Measurements from ENCODE around the gene OR11G2.
A peak's percentile ranks its signal among the peaks of the same experiment; 100 is the strongest.
"Not testable (repeated sequence)": the region's sequence is repeated elsewhere in the genome, so short reads cannot be mapped to it uniquely, and the experiment has no call there.

Gene OR11G2

GRCh38 chr14:20215196-20215595, 24.5 kb downstream of the OR11G2 start:
- TF ChIP-seq NFRKB (IDR thresholded peaks at IDR 0.05) (no peak), FOXM1 (IDR thresholded peaks at IDR 0.05; ENCODE audit: borderline replicate concordance) (no peak), SUZ12 (IDR thresholded peaks at IDR 0.05) (no peak), TARDBP (IDR thresholded peaks at IDR 0.05) (no peak), ARNT (IDR thresholded peaks at IDR 0.05) (no peak), LEF1 (IDR thresholded peaks at IDR 0.05; ENCODE audit: borderline replicate concordance) (no peak), L3MBTL2 (conservative IDR thresholded peaks at IDR 0.05) (no peak), FOXK2 (IDR thresholded peaks at IDR 0.05) (no peak), CTBP1 (IDR thresholded peaks at IDR 0.05; ENCODE audit: borderline replicate concordance) (no peak), FOXA1 (IDR thresholded peaks at IDR 0.05) (no peak), ZNF384 (IDR thresholded peaks at IDR 0.05) (no peak), ELF4 (IDR thresholded peaks at IDR 0.05) (no peak), SP1 (IDR thresholded peaks at IDR 0.05) (no peak), BHLHE40 (IDR thresholded peaks at IDR 0.05; ENCODE audit: borderline replicate concordance) (no peak), HDGF (IDR thresholded peaks at IDR 0.05; ENCODE audit: borderline replicate concordance) (no peak)
- TF ChIP-seq, protein P1, sequence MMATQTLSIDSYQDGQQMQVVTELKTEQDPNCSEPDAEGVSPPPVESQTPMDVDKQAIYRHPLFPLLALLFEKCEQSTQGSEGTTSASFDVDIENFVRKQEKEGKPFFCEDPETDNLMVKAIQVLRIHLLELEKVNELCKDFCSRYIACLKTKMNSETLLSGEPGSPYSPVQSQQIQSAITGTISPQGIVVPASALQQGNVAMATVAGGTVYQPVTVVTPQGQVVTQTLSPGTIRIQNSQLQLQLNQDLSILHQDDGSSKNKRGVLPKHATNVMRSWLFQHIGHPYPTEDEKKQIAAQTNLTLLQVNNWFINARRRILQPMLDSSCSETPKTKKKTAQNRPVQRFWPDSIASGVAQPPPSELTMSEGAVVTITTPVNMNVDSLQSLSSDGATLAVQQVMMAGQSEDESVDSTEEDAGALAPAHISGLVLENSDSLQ (IDR thresholded peaks at IDR 0.05), result no peak
- CTCF ChIA-PET, result interaction anchor here (0.6 kb wide), 1 partner anchor 480 kb away, joined by 3 read pairs; no protein-coding TSS in a partner anchor
- POLR2A ChIA-PET, result no interaction called here
- no peak for DNase-seq (ENCODE audit: extremely low spot score)

DNA sequence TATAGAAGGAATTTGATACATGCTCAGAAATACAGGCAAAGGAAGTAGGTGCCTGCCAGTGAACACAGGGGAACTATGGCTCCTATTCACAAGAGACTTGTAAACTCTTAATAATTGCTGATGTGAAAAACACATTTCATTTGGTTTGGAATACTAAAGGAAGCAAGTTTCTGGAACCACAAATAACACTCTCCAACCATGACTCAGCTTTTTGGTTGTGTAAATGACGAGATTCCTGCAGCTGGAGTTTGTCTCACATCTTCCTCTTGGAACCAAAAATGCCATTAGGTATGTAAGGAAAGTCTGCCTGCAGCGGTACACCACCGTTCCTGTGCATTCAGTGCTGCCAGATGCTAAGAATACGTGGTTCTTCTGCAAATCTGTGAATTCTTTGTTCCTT, 28.3 kb downstream of the OR11G2 start:
- DNase-seq (ENCODE audit: extremely low spot score), result no peak
- POLR2A ChIA-PET, result no interaction called here
- TF ChIP-seq ZNF384 (IDR thresholded peaks at IDR 0.05), result no peak
- TF ChIP-seq CTBP1 (IDR thresholded peaks at IDR 0.05; ENCODE audit: borderline replicate concordance), result no peak
- no peak for TF ChIP-seq BHLHE40 (IDR thresholded peaks at IDR 0.05; ENCODE audit: borderline replicate concordance)
- TF ChIP-seq FOXM1 (IDR thresholded peaks at IDR 0.05; ENCODE audit: borderline replicate concordance), result no peak
- TF ChIP-seq FOXK2 (IDR thresholded peaks at IDR 0.05), result no peak
- no peak for TF ChIP-seq NFRKB (IDR thresholded peaks at IDR 0.05)
- TF ChIP-seq, protein P1 (IDR thresholded peaks at IDR 0.05), result no peak
- no peak for TF ChIP-seq L3MBTL2 (conservative IDR thresholded peaks at IDR 0.05)
- no peak for TF ChIP-seq SUZ12 (IDR thresholded peaks at IDR 0.05)
- CTCF ChIA-PET, result no interaction called here

DNA sequence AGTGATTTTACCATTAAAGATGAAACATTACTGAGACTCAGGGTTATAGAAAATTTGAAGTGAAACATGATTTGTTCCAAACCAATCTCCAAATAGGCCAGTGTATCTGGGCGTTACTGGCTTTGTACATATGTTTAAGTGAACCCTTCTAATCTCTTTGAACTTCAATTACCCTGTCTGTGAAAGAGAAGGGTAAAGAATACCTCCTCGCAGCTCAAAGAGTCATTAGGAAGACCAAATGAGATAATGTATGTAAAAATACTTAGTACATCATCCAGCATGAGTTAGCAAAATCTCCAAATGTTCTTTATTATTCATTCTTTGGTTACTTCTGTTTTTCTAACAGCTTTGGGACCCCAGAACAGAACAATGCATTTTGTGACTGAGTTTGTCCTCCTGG, 32.7 kb downstream of the OR11G2 start, which contains the start of gene OR11H6:
Gene OR11H6 (plus strand): TSS at position 301 of the 400 bp plus-strand sequence. CDS start 0 bp downstream, at position 301.
- CTCF ChIA-PET, result no interaction called here
- TF ChIP-seq TARDBP (IDR thresholded peaks at IDR 0.05), result no peak
- no peak for TF ChIP-seq ARNT (IDR thresholded peaks at IDR 0.05)
- TF ChIP-seq SP1 (IDR thresholded peaks at IDR 0.05), result no peak
- no peak for TF ChIP-seq ZNF384 (IDR thresholded peaks at IDR 0.05)
- no peak for TF ChIP-seq FOXK2 (IDR thresholded peaks at IDR 0.05)
- no peak for TF ChIP-seq SUZ12 (IDR thresholded peaks at IDR 0.05)
- TF ChIP-seq, protein P1 (IDR thresholded peaks at IDR 0.05), result no peak
- TF ChIP-seq ELF4 (IDR thresholded peaks at IDR 0.05), result no peak
- no peak for TF ChIP-seq FOXA1 (IDR thresholded peaks at IDR 0.05)
- no peak for TF ChIP-seq L3MBTL2 (conservative IDR thresholded peaks at IDR 0.05)
- no peak for TF ChIP-seq FOXM1 (IDR thresholded peaks at IDR 0.05; ENCODE audit: borderline replicate concordance)
- no peak for TF ChIP-seq CTBP1 (IDR thresholded peaks at IDR 0.05; ENCODE audit: borderline replicate concordance)
- no peak for TF ChIP-seq LEF1 (IDR thresholded peaks at IDR 0.05; ENCODE audit: borderline replicate concordance)
- DNase-seq (ENCODE audit: extremely low spot score), result no peak
- POLR2A ChIA-PET, result no interaction called here

- ChIA-PET POLR2A (no interaction called here), CTCF (no interaction called here)
- TF ChIP-seq NFRKB (IDR thresholded peaks at IDR 0.05) (no peak), BHLHE40 (IDR thresholded peaks at IDR 0.05; ENCODE audit: borderline replicate concordance) (no peak), FOXA1 (IDR thresholded peaks at IDR 0.05) (no peak), TARDBP (IDR thresholded peaks at IDR 0.05) (no peak), HDGF (IDR thresholded peaks at IDR 0.05; ENCODE audit: borderline replicate concordance) (no peak), LEF1 (IDR thresholded peaks at IDR 0.05; ENCODE audit: borderline replicate concordance) (no peak), FOXK2 (IDR thresholded peaks at IDR 0.05) (no peak), ZNF384 (IDR thresholded peaks at IDR 0.05) (no peak), CTBP1 (IDR thresholded peaks at IDR 0.05; ENCODE audit: borderline replicate concordance) (no peak), SP1 (IDR thresholded peaks at IDR 0.05) (no peak)
- DNase-seq (ENCODE audit: extremely low spot score), result no peak
Measured at GRCh38 chr14:20228681-20229080, 38.0 kb downstream of the OR11G2 start, which contains the start of gene OR11H7. TSS of gene OR11H7 (plus strand) at chr14:20228981.

- POLR2A ChIA-PET, CTCF ChIA-PET: not testable (repeated sequence)
Measured at GRCh38 chr14:20235415-20235814, 44.7 kb downstream of the OR11G2 start.

DNA sequence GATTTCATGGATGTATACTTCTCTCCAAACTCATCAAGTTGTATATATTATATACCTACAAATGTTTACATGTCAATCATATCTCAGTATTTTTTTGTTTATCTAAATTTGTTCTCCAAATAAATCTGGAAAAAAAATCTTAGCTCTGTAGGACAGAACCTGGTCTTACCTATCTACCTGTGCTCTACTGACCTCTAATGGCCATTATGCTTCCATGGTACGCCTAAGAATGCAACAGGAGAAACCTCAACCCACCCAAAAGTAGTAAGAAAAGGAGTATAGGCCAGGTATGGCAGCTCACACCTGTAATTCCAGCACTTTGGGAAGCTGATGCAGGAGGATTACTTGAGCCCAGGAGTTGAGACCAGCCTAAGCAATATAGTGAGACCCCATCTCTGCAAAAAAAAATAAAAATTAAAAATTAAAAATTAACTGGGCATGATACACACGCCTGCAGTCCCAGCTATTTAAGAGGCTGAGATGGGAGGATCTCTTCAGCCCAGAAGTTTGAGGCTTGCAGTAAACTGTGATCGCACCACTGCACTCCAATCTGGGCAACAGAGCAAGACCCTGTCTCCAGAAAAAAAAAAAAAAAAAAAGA, 57.0 kb downstream of the OR11G2 start:
- ChIA-PET CTCF (no interaction called here), POLR2A (no interaction called here)
- peak; percentile 11 for DNase-seq (ENCODE audit: extremely low spot score)
- TF ChIP-seq FOXK2 (IDR thresholded peaks at IDR 0.05), result no peak

More at GRCh38 chr14:20235415-20235814, 44.7 kb downstream of the OR11G2 start:
- not testable (repeated sequence) for DNase-seq (ENCODE audit: extremely low spot score)

All from HEK293T (cell line).